Prostate gland (tissue), 2 donors: ENCODE data around the gene FEM1C. TPM values are rescaled to one million over a fixed set of nuclear protein-coding genes. Genes with fewer than 3 reads are reported as not detected.

ENCODE experiments used
- DNase-seq: peaks from one replicate; pipeline ENCODE4 v3.0.0-alpha.2; 2019; ENCODE audit warnings: low spot score
- H3K27ac ChIP-seq, 2 donors: fragments of 200-600 bp; sonication (generic); 2 replicates each; pipeline ENCODE4 v1.5.1; 2017 to 2019
- H3K27me3 ChIP-seq: fragments of 200-600 bp; sonication (generic); replicated peaks from 2 replicates; pipeline ENCODE4 v1.5.1; 2019; ENCODE audit not compliant: insufficient read depth
- H3K36me3 ChIP-seq, 2 donors: fragments of 200-600 bp; sonication (generic); 1 replicate in 1 of 2; 2 replicates in 1 of 2; pipeline versions ENCODE4 v1.5.1 to v1.8.1; 2017 to 2019
- H3K4me1 ChIP-seq: fragments of 200-600 bp; sonication (generic); replicated peaks from 2 replicates; pipeline ENCODE4 v1.5.1; 2019
- H3K4me3 ChIP-seq, 2 donors: fragments of 200-600 bp; sonication (generic); 2 replicates each; pipeline ENCODE4 v1.5.1; 2017 to 2019
- H3K9me3 ChIP-seq: fragments of 200-600 bp; sonication (generic); 2 replicates; pipeline ENCODE4 v1.5.1; 2017
- CTCF ChIP-seq, 4 experiments: fragments of 200-600 bp in 2 of 4; fragments of 450-650 bp in 2 of 4; sonication (generic) in 2 of 4; IDR thresholded peaks; 1 replicate in 3 of 4; 2 replicates in 1 of 4; pipeline ENCODE4 v1.5.1; 2016 to 2019; ENCODE audit warnings: antibody characterized with exemption in 4 of 4, mild to moderate bottlenecking in 2 of 4, moderate library complexity in 2 of 4
- POLR2A ChIP-seq: fragments of 450-650 bp; IDR thresholded peaks from one replicate; pipeline ENCODE4 v1.6.1; 2016; ENCODE audit warnings: antibody characterized with exemption, mild to moderate bottlenecking
- POLR2AphosphoS5 ChIP-seq: sonication (generic); formaldehyde crosslinking; IDR thresholded peaks from one replicate; pipeline ENCODE4 v1.6.1; 2017; ENCODE audit warnings: antibody characterized with exemption
- WGBS: methylation state at CpG from one replicate; pipeline ENCODE4 v1.1.5; 2018; 5-methylcytosine and 5-hydroxymethylcytosine counted together
- intact Hi-C: fragments of 100-400 bp; cut with DNase I; formaldehyde crosslinking; loops from one replicate; pipeline ENCODE4 v1.14.2; 2022
- total RNA-seq, 2 donors: library from RNA; depleted of rRNA; stranded (reverse); fragments of >200 nt; gene quantifications; one replicate each; pipeline ENCODE4 v1.1.0, GENCODE V29; 2016

FEM1C gene
- total RNA-seq, 2 donors from 2014 or later, result 17.4 to 20.8 TPM

GRCh38 chr5:115544043-115544435 is 536 bp downstream of the FEM1C start:
- DNase-seq, result peak; percentile 46
- 1% methylated on average over 20 of the region's 20 CpGs for WGBS
- intact Hi-C loops, result loop anchor here (5.0 to 10.0 kb wide), 3 partner anchors 81 to 301 kb away; partner anchors contain the start of genes AP3S1, ATG12 and TMED7
- peak overlapping the region; percentile 83 to 85 for H3K4me3 ChIP-seq
- H3K27me3 ChIP-seq, result no peaks in the 10 kb centered on the region
- H3K4me1 ChIP-seq, result no peaks in the 10 kb centered on the region
- H3K9me3 ChIP-seq, result no peaks in the 10 kb centered on the region
- TF ChIP-seq POLR2AphosphoS5 (no peak), CTCF (IDR thresholded peaks at IDR 0.05) (no peak), POLR2A (no peak)
- no peaks in the 10 kb centered on the region for H3K36me3 ChIP-seq
- H3K27ac ChIP-seq, result peak overlapping the region; percentile 98 to 99

- peak; percentile 11 for DNase-seq
- intact Hi-C loops, result loop anchor here (5.0 to 10.0 kb wide), 3 partner anchors 81 to 301 kb away; partner anchors contain the start of genes AP3S1, ATG12 and TMED7
- H3K36me3 ChIP-seq, result no peaks in the 10 kb centered on the region
- peak overlapping the region; percentile 83 to 85 for H3K4me3 ChIP-seq
- peak overlapping the region; percentile 98 to 99 for H3K27ac ChIP-seq
- TF ChIP-seq POLR2A (no peak), POLR2AphosphoS5 (no peak), CTCF (IDR thresholded peaks at IDR 0.05) (no peak)
- H3K27me3 ChIP-seq, result no peaks in the 10 kb centered on the region
- 2% methylated on average over 15 of the region's 15 CpGs for WGBS
- no peaks in the 10 kb centered on the region for H3K4me1 ChIP-seq
- H3K9me3 ChIP-seq, result no peaks in the 10 kb centered on the region
Observed at GRCh38 chr5:115543365-115544042, 1.1 kb downstream of the FEM1C start.

GRCh38 chr5:115542651-115543364 is 1.8 kb downstream of the FEM1C start:
- peak overlapping the region; percentile 83 to 85 for H3K4me3 ChIP-seq
- no peak for DNase-seq
- peak overlapping the region; percentile 98 to 99 for H3K27ac ChIP-seq
- 41% methylated on average over 10 of the region's 10 CpGs for WGBS
- H3K27me3 ChIP-seq, result no peaks in the 10 kb centered on the region
- TF ChIP-seq POLR2A (no peak), CTCF (IDR thresholded peaks at IDR 0.05) (no peak), POLR2AphosphoS5 (no peak)
- no peaks in the 10 kb centered on the region for H3K36me3 ChIP-seq
- intact Hi-C loops, result loop anchor here (5.0 to 10.0 kb wide), 3 partner anchors 82 to 302 kb away; partner anchors contain the start of genes AP3S1, ATG12 and TMED7
- no peaks in the 10 kb centered on the region for H3K9me3 ChIP-seq
- no peaks in the 10 kb centered on the region for H3K4me1 ChIP-seq

- H3K9me3 ChIP-seq, result no peaks in the 10 kb centered on the region
- TF ChIP-seq POLR2AphosphoS5, result peak; percentile 2
- TF ChIP-seq CTCF (IDR thresholded peaks at IDR 0.05), result no peak
- no peak for TF ChIP-seq POLR2A
- DNase-seq, result no peak
- no peaks in the 10 kb centered on the region for H3K27me3 ChIP-seq
- H3K27ac ChIP-seq, result peak overlapping the region; percentile 98 to 99
- H3K4me3 ChIP-seq, result peak overlapping the region; percentile 83 to 85
- H3K36me3 ChIP-seq, result no peaks in the 10 kb centered on the region
- WGBS, result 4% methylated on average over 2 of the region's 2 CpGs
- intact Hi-C loops, result loop anchor here (5.0 to 10.0 kb wide), 3 partner anchors 83 to 303 kb away; partner anchors contain the start of genes AP3S1, ATG12 and TMED7
- no peaks in the 10 kb centered on the region for H3K4me1 ChIP-seq
Observed at GRCh38 chr5:115542086-115542485, 2.5 kb downstream of the FEM1C start.
